H9 (cell line): Measurements from ENCODE around the gene CSMD2. TPM values are rescaled to one million over a fixed set of nuclear protein-coding genes. Genes with fewer than 3 reads are reported as not detected.

Source experiments
- DNase-seq: peaks from one replicate; pipeline ENCODE4 v3.0.0-alpha.2; 2017
- H2AFZ ChIP-seq: one replicate; pipeline ENCODE4 v1.6.1; 2013; ENCODE audit warnings: mild to moderate bottlenecking, low read length, control low read depth, moderate library complexity
- H2AK5ac ChIP-seq: 2 replicates; pipeline ENCODE4 v1.6.1; 2013; ENCODE audit warnings: low read length, control low read depth, mixed read lengths; ENCODE audit not compliant: insufficient read length
- H2BK120ac ChIP-seq: one replicate; pipeline ENCODE4 v1.6.1; 2013; ENCODE audit warnings: low read depth, mild to moderate bottlenecking, low read length, control low read depth, inconsistent platforms; ENCODE audit not compliant: poor library complexity, severe bottlenecking
- H2BK12ac ChIP-seq: 2 replicates; pipeline ENCODE4 v1.6.1; 2013; ENCODE audit warnings: low read length, control low read depth, mixed read lengths, low read depth; ENCODE audit not compliant: insufficient read length
- H2BK15ac ChIP-seq: 2 replicates; pipeline ENCODE4 v1.6.1; 2013; ENCODE audit warnings: low read depth, low read length, control low read depth
- H2BK20ac ChIP-seq: one replicate; pipeline ENCODE4 v1.6.1; 2013; ENCODE audit warnings: low read depth, mild to moderate bottlenecking, low read length, control low read depth, inconsistent platforms; ENCODE audit not compliant: poor library complexity, severe bottlenecking
- H2BK5ac ChIP-seq: 2 replicates; pipeline ENCODE4 v1.6.1; 2013; ENCODE audit warnings: low read length, control low read depth, mixed read lengths; ENCODE audit not compliant: insufficient read length
- H3K14ac ChIP-seq: 2 replicates; pipeline ENCODE4 v1.6.1; 2013; ENCODE audit warnings: low read length, control low read depth; ENCODE audit not compliant: insufficient read depth
- H3K18ac ChIP-seq: 2 replicates; pipeline ENCODE4 v1.6.1; 2013; ENCODE audit warnings: low read depth, mild to moderate bottlenecking, mixed read lengths, low read length, control low read depth; ENCODE audit not compliant: insufficient read length
- H3K23ac ChIP-seq: 2 replicates; pipeline ENCODE4 v1.6.1; 2013; ENCODE audit warnings: low read length, control low read depth, mixed read lengths, low read depth; ENCODE audit not compliant: insufficient read length
- H3K23me2 ChIP-seq: 2 replicates; pipeline ENCODE4 v1.6.1; 2013; ENCODE audit warnings: low read depth, mild to moderate bottlenecking, mixed read lengths, low read length, control low read depth; ENCODE audit not compliant: insufficient read length, poor library complexity, severe bottlenecking
- H3K27ac ChIP-seq: 2 replicates; pipeline ENCODE4 v1.5.1; 2013; ENCODE audit warnings: low read length, control low read depth, mixed read lengths, low read depth; ENCODE audit not compliant: insufficient read length
- H3K27me3 ChIP-seq: 2 replicates; pipeline ENCODE4 v1.6.1; 2013; ENCODE audit warnings: low read length, control low read depth, inconsistent platforms; ENCODE audit not compliant: insufficient read depth
- H3K4ac ChIP-seq: 2 replicates; pipeline ENCODE4 v1.6.1; 2013; ENCODE audit warnings: low read depth, mild to moderate bottlenecking, control low read depth, inconsistent platforms, low read length, moderate library complexity
- H3K4me1 ChIP-seq: 2 replicates; pipeline ENCODE4 v1.6.1; 2013; ENCODE audit warnings: low read length, control low read depth, inconsistent platforms; ENCODE audit not compliant: insufficient read depth
- H3K4me2 ChIP-seq: 2 replicates; pipeline ENCODE4 v1.6.1; 2013; ENCODE audit warnings: low read length, control low read depth, mixed read lengths; ENCODE audit not compliant: insufficient read length, insufficient read depth
- H3K56ac ChIP-seq: 2 replicates; pipeline ENCODE4 v1.6.1; 2013; ENCODE audit warnings: low read depth, mild to moderate bottlenecking, mixed read lengths, low read length, control low read depth; ENCODE audit not compliant: insufficient read length
- H3K79me1 ChIP-seq: 2 replicates; pipeline ENCODE4 v1.6.1; 2013; ENCODE audit warnings: low read depth, mild to moderate bottlenecking, moderate library complexity, low read length, control low read depth, inconsistent platforms; ENCODE audit not compliant: insufficient read depth, poor library complexity, severe bottlenecking
- H3K79me2 ChIP-seq: 2 replicates; pipeline ENCODE4 v1.6.1; 2013; ENCODE audit warnings: low read length, control low read depth, inconsistent platforms; ENCODE audit not compliant: insufficient read depth
- H3K9ac ChIP-seq: 2 replicates; pipeline ENCODE4 v1.6.1; 2013; ENCODE audit warnings: low read length, control low read depth, mixed read lengths; ENCODE audit not compliant: insufficient read length; ENCODE audit errors: extremely low read depth
- H3K9me3 ChIP-seq: one replicate; pipeline ENCODE4 v1.6.1; 2013; ENCODE audit warnings: low read depth, low read length, inconsistent platforms; ENCODE audit not compliant: control insufficient read depth
- H3T11ph ChIP-seq: one replicate; pipeline ENCODE4 v1.6.1; 2013; ENCODE audit warnings: mild to moderate bottlenecking, low read length, control low read depth, inconsistent platforms
- H4K20me1 ChIP-seq: one replicate; pipeline ENCODE4 v1.6.1; 2013; ENCODE audit not compliant: control insufficient read depth, insufficient read length, insufficient read depth
- H4K5ac ChIP-seq: 2 replicates; pipeline ENCODE4 v1.6.1; 2013; ENCODE audit warnings: low read depth, mild to moderate bottlenecking, mixed read lengths, low read length, control low read depth; ENCODE audit not compliant: insufficient read length
- H4K8ac ChIP-seq: replicated peaks from 2 replicates; pipeline ENCODE4 v1.6.1; 2013; ENCODE audit warnings: low read length, control low read depth, mixed read lengths, low read depth; ENCODE audit not compliant: insufficient read length
- H4K91ac ChIP-seq: 2 replicates; pipeline ENCODE4 v1.6.1; 2013; ENCODE audit warnings: low read depth, mild to moderate bottlenecking, moderate library complexity, mixed read lengths, low read length, control low read depth; ENCODE audit not compliant: insufficient read length
- H3K27ac Mint-ChIP-seq, 3 experiments: 2 replicates in 2 of 3; 3 replicates in 1 of 3; pipeline ENCODE4 v1.8.0; 2020 to 2021; ENCODE audit warnings: mixed read lengths in 3 of 3, mild to moderate bottlenecking in 1 of 3, moderate library complexity in 1 of 3
- H3K27me3 Mint-ChIP-seq: 2 replicates; pipeline ENCODE4 v1.8.0; 2021; ENCODE audit warnings: low read depth, mild to moderate bottlenecking, moderate library complexity, mixed read lengths
- H3K36me3 Mint-ChIP-seq, 3 experiments: 2 replicates in 2 of 3; 3 replicates in 1 of 3; pipeline ENCODE4 v1.8.0; 2020 to 2021; ENCODE audit warnings: low read depth in 3 of 3, mixed read lengths in 3 of 3; ENCODE audit not compliant: insufficient read depth in 1 of 3
- H3K4me1 Mint-ChIP-seq, 2 experiments: 2 replicates each; pipeline ENCODE4 v1.8.0; 2020; ENCODE audit warnings: mixed read lengths in 2 of 2
- H3K4me3 Mint-ChIP-seq, 2 experiments: 2 replicates in 1 of 2; 3 replicates in 1 of 2; pipeline ENCODE4 v1.8.0; 2020 to 2021; ENCODE audit warnings: mild to moderate bottlenecking in 2 of 2, mixed read lengths in 2 of 2, moderate library complexity in 1 of 2
- H3K9me3 Mint-ChIP-seq, 2 experiments: 2 replicates in 1 of 2; 3 replicates in 1 of 2; pipeline ENCODE4 v1.8.0; 2020; ENCODE audit warnings: mild to moderate bottlenecking in 2 of 2, mixed read lengths in 2 of 2, moderate library complexity in 1 of 2
- CTCF ChIP-seq: fragments of 200-600 bp; sonication (generic); conservative IDR thresholded peaks from 3 replicates; pipeline ENCODE4 v1.8.0; 2021; ENCODE audit warnings: antibody characterized with exemption, mild to moderate bottlenecking
- WGBS: extraction: QIAGEN DNeasy Blood & Tissue Kit; methylation state at CpG from one replicate; pipeline ENCODE4 v1.1.7; 2013; ENCODE audit warnings: missing lambda C conversion rate, low lambda C conversion rate, mixed read lengths; ENCODE audit not compliant: insufficient read length; ENCODE audit errors: extremely low coverage; 5-methylcytosine and 5-hydroxymethylcytosine counted together
- total RNA-seq: library from RNA; stranded (reverse); gene quantifications from 2 replicates; pipeline ENCODE4 v1.2.1, GENCODE V29; 2021

The CSMD2 gene
- total RNA-seq, 1 experiment from 2014 or later, result 6.4 TPM

- Histone ChIP-seq H3K79me1 (no peaks in the 10 kb centered on the region), H3K9ac (no peak overlapping the region), H3K27ac (no peak overlapping the region), H4K5ac (no peak overlapping the region), H2AK5ac (no peak overlapping the region), H3K27me3 (no peaks in the 10 kb centered on the region), H4K8ac (no peak overlapping the region), H4K20me1 (no peaks in the 10 kb centered on the region), H3K14ac (no peak overlapping the region), H2BK5ac (no peak overlapping the region), H3K23ac (no peak overlapping the region), H2BK20ac (no peak overlapping the region), H4K91ac (no peak overlapping the region), H2BK15ac (no peak overlapping the region), H2BK12ac (no peak overlapping the region), H2BK120ac (no peak overlapping the region), H3K9me3 (peaks cover 2% of the 10 kb centered on the region), H3K79me2 (no peaks in the 10 kb centered on the region), H3T11ph (no peak overlapping the region), H2AFZ (no peak overlapping the region), H3K18ac (no peak overlapping the region), H3K4ac (no peak overlapping the region), H3K4me2 (no peak overlapping the region), H3K56ac (no peak overlapping the region), H3K23me2 (no peaks in the 10 kb centered on the region), H3K4me1 (no peaks in the 10 kb centered on the region)
- WGBS, result no CpG with 5 or more reads among the region's 1 CpG
- Mint-ChIP-seq H3K36me3 (peaks cover 9 to 18% (median 18%) of the 10 kb centered on the region in 3 experiments), H3K27ac (no peak overlapping the region), H3K4me3 (no peak overlapping the region), H3K27me3 (peaks cover 1% of the 10 kb centered on the region; the same call in 1 of the 2 replicates), H3K4me1 (no peaks in the 10 kb centered on the region), H3K9me3 (peaks cover 2 to 6% of the 10 kb centered on the region in 2 experiments)
- TF ChIP-seq CTCF, result no peak
- no peak for DNase-seq
These were observed 341.2 kb downstream of the CSMD2 start for GRCh38 chr1:33823830-33824229.
